ENCODE results near the gene HADHA. TPM values are rescaled to one million over a fixed set of nuclear protein-coding genes. Genes with fewer than 3 reads are reported as not detected.

The HADHA gene
- total RNA-seq, 4 donors from 2014 or later = 443 to 480 (median 462) TPM

DNA sequence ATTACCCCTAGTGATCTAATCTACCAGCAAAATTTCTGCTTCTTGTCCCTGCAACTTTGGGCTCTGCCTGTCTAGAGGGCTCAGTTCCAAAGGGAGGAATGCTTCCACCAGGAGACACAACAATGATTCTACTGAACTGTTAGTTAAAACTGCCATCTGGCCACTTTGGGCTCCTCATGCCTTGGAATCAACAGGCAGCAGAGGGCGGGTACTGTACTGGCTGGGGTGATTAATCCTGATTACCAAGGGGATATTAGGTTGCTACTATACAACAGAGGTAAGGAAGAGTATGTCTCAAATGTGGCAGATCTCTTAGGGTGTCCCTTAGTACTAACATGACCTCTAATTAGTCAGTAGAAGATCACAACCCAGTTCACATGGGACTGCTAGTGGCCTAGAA is 21.4 kb downstream of the HADHA start:
- Histone ChIP-seq H3K9me3 (no peaks in the 10 kb centered on the region), H3K27ac (no peak overlapping the region), H3K36me3 (peaks cover 0 to 49% of the 10 kb centered on the region in 2 donors), H3K4me1 (no peaks in the 10 kb centered on the region), H3K4me3 (no peak overlapping the region), H3K27me3 (no peaks in the 10 kb centered on the region)
- TF ChIP-seq POLR2A (IDR thresholded peaks at IDR 0.05) = no peak
- TF ChIP-seq CTCF (IDR thresholded peaks at IDR 0.05 in 4 of 5, conservative IDR thresholded peaks at IDR 0.05 in 1 of 5) = no peak
- in situ Hi-C loops (cut with MboI; ENCODE audit: low sequenced_read_pairs in 4 of 4) (no loop called here), intact Hi-C loops (cut with DNase I; ENCODE audit: low total_unique reads) (loop anchor here (5.0 kb wide), 1 partner anchor 1461 kb away; no protein-coding TSS in a partner anchor)
- ATAC-seq = no peak
- DNase-seq = no peak

DNA sequence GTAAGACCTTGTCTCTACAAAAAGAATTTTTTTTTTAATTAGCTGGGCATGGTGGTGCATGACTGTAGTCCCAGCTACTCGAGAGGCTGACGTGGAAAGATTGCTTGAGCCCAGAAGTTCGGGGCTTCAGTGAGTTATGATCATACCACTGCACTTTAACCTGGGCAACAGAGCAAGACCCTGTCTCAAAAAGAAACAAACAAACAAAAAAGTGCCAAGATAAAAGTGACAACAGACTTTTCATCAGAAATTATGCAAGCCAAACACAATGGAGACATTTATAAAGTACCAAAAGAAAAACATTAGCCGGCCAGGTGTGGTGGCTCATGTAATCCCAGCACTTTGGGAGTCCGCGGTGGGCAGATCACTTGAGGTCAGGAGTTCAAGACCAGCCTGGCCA is 26.7 kb downstream of the HADHA start:
- H3K9me3 ChIP-seq = no peaks in the 10 kb centered on the region
- ATAC-seq = no peak
- no peak for DNase-seq
- no peaks in the 10 kb centered on the region for H3K4me1 ChIP-seq
- H3K27me3 ChIP-seq = no peaks in the 10 kb centered on the region
- H3K36me3 ChIP-seq = peaks cover 10 to 58% of the 10 kb centered on the region in 2 donors
- in situ Hi-C loops (cut with MboI; ENCODE audit: low sequenced_read_pairs in 4 of 4) = no loop called here
- H3K27ac ChIP-seq = no peak overlapping the region
- TF ChIP-seq CTCF (IDR thresholded peaks at IDR 0.05 in 4 of 5, conservative IDR thresholded peaks at IDR 0.05 in 1 of 5) (no peak), POLR2A (IDR thresholded peaks at IDR 0.05) (no peak)
- H3K4me3 ChIP-seq = no peak overlapping the region
- intact Hi-C loops (cut with DNase I; ENCODE audit: low total_unique reads) = no loop called here

DNA sequence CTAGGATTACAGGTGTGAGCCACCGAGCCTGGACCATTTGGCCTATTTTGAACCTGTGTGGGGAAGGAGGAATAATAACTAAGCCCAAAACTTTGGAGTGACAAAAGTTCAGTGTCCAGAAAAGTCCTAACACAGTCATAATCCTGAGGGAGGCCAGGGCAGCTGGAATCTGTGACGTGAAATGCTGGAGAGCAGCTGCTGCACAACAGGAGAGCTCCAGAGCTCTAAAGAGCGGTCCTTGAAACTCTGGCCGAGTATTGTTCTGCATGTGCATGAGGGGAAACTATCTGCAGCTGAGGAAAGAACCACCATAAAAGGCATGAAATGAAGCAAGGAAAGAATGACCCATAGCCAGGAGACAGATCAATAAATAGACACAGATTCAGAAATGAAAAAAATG is 27.8 kb downstream of the HADHA start:
- intact Hi-C loops (cut with DNase I; ENCODE audit: low total_unique reads) = no loop called here
- H3K36me3 ChIP-seq = peaks cover 10 to 59% of the 10 kb centered on the region in 2 donors

DNA sequence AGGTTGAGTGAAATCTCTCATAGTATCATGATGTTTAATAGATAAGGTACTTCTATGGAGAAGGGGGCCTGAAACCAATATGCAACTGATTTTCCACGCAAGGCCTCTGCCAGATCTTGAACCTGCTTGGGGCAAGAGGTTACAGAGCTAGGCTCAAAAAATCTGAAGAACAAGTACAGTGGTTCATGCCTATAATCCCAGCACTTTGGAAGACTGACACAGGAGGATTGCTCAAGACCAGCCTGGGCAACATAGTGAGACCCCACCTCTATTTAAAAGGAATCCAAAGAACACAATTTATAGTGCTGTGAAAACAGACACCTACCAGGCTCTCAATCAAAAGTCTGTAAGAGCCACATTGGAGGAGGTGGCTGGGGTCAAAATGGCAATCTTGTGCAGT is 28.6 kb downstream of the HADHA start:
- ATAC-seq (no peak), DNase-seq (no peak)
- intact Hi-C loops (cut with DNase I; ENCODE audit: low total_unique reads) (no loop called here), in situ Hi-C loops (cut with MboI; ENCODE audit: low sequenced_read_pairs in 4 of 4) (no loop called here)
- TF ChIP-seq CTCF (IDR thresholded peaks at IDR 0.05 in 4 of 5, conservative IDR thresholded peaks at IDR 0.05 in 1 of 5) (no peak), POLR2A (IDR thresholded peaks at IDR 0.05) (no peak)
- Histone ChIP-seq H3K36me3 (peaks cover 10 to 66% of the 10 kb centered on the region in 2 donors), H3K4me1 (no peaks in the 10 kb centered on the region), H3K9me3 (no peaks in the 10 kb centered on the region), H3K27me3 (no peaks in the 10 kb centered on the region), H3K4me3 (no peak overlapping the region), H3K27ac (no peak overlapping the region)

More for the DNA sequence above, 27.8 kb downstream of the HADHA start:
- in situ Hi-C loops (cut with MboI; ENCODE audit: low sequenced_read_pairs in 4 of 4) = no loop called here
- Histone ChIP-seq H3K4me1 (no peaks in the 10 kb centered on the region), H3K9me3 (no peaks in the 10 kb centered on the region), H3K27ac (no peak overlapping the region), H3K27me3 (no peaks in the 10 kb centered on the region), H3K4me3 (no peak overlapping the region)
- DNase-seq (no peak), ATAC-seq (no peak)
- TF ChIP-seq CTCF (IDR thresholded peaks at IDR 0.05 in 4 of 5, conservative IDR thresholded peaks at IDR 0.05 in 1 of 5) (no peak), POLR2A (IDR thresholded peaks at IDR 0.05) (no peak)

GRCh38 chr2:26214759-26215158 is 29.7 kb downstream of the HADHA start:
- TF ChIP-seq POLR2A (IDR thresholded peaks at IDR 0.05) (no peak), CTCF (IDR thresholded peaks at IDR 0.05 in 4 of 5, conservative IDR thresholded peaks at IDR 0.05 in 1 of 5) (no peak)
- H3K4me3 ChIP-seq = no peak overlapping the region
- H3K27ac ChIP-seq = no peak overlapping the region
- no peaks in the 10 kb centered on the region for H3K4me1 ChIP-seq
- peaks cover 10 to 77% of the 10 kb centered on the region in 2 donors for H3K36me3 ChIP-seq
- no peaks in the 10 kb centered on the region for H3K9me3 ChIP-seq
- ATAC-seq (no peak), DNase-seq (no peak)
- in situ Hi-C loops (cut with MboI; ENCODE audit: low sequenced_read_pairs in 4 of 4) (no loop called here), intact Hi-C loops (cut with DNase I; ENCODE audit: low total_unique reads) (no loop called here)
- H3K27me3 ChIP-seq = no peaks in the 10 kb centered on the region

Measured in gastrocnemius medialis (tissue), 4 donors.